Peyer's patch (tissue), 4 donors: ENCODE results near the gene SORL1-AS1.
A peak's percentile ranks its signal among the peaks of the same experiment; 100 is the strongest.

ENCODE experiments used
- DNase-seq, 3 donors: peaks; one replicate each; pipeline ENCODE4 v3.0.0-alpha.2; 2017 to 2019
- H3K27ac ChIP-seq, 4 donors: fragments of 200-600 bp; sonication (generic); one replicate each; pipeline ENCODE4 v1.5.1; 2016 to 2019
- H3K27me3 ChIP-seq, 2 donors: fragments of 200-600 bp; sonication (generic); one replicate each; pipeline ENCODE4 v1.5.1; 2019
- H3K36me3 ChIP-seq, 3 donors: fragments of 200-600 bp; sonication (generic); one replicate each; pipeline ENCODE4 v1.5.1; 2016 to 2019
- H3K4me1 ChIP-seq, 4 donors: fragments of 200-600 bp; sonication (generic); one replicate each; pipeline ENCODE4 v1.5.1; 2016 to 2019
- H3K4me3 ChIP-seq, 4 donors: fragments of 200-600 bp; sonication (generic); 1 replicate in 3 of 4; 2 replicates in 1 of 4; pipeline ENCODE4 v1.5.1; 2016 to 2019; ENCODE audit warnings: mild to moderate bottlenecking in 1 of 4
- H3K9me3 ChIP-seq, 4 donors: fragments of 200-600 bp; sonication (generic); one replicate each; pipeline ENCODE4 v1.5.1; 2016 to 2019; ENCODE audit warnings: mild to moderate bottlenecking in 1 of 4
- CTCF ChIP-seq, 6 experiments: fragments of 450-650 bp in 4 of 6; fragments of 200-600 bp in 2 of 6; sonication (generic) in 1 of 6; IDR thresholded peaks; one replicate each; pipeline ENCODE4 v1.5.1; 2017 to 2019; ENCODE audit warnings: antibody characterized with exemption in 6 of 6, mild to moderate bottlenecking in 3 of 6, moderate library complexity in 1 of 6
- POLR2A ChIP-seq, 2 donors: fragments of 450-650 bp; IDR thresholded peaks; one replicate each; pipeline ENCODE4 v1.5.1; 2017; ENCODE audit warnings: antibody characterized with exemption in 2 of 2, mild to moderate bottlenecking in 2 of 2, moderate library complexity in 2 of 2

The SORL1-AS1 gene

DNA sequence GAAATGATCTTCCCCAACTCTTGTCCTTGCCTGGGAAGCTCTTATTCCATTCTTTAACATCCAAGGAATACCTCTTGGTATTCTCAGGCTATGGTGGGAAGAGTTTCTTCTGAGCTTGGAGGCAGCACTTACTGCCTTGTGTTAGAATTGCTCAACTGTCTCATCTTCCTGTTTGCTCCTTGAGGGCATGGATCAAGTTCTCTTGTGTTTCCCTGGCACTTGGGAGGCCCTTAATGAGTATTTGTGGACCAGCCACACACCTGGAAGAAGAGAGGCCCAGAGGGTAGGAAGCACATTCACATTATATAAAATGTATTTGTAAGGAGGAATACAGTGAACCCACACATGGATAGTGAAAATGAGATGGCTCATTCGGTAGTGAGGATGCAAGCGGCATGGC is 3.4 kb upstream of the SORL1-AS1 start:
- no peak overlapping the region for H3K4me3 ChIP-seq
- no peaks in the 10 kb centered on the region for H3K27me3 ChIP-seq
- TF ChIP-seq CTCF (IDR thresholded peaks at IDR 0.05) = no peak
- TF ChIP-seq POLR2A (IDR thresholded peaks at IDR 0.05) = no peak
- no peaks in the 10 kb centered on the region for H3K36me3 ChIP-seq
- no peaks in the 10 kb centered on the region for H3K9me3 ChIP-seq
- H3K4me1 ChIP-seq = peaks cover 0 to 4% (median 0%) of the 10 kb centered on the region in 4 donors
- no peak overlapping the region for H3K27ac ChIP-seq
- DNase-seq = no peak

- Histone ChIP-seq H3K4me3 (no peak overlapping the region), H3K27ac (no peak overlapping the region), H3K9me3 (no peaks in the 10 kb centered on the region), H3K36me3 (no peaks in the 10 kb centered on the region), H3K4me1 (peaks cover 0 to 8% (median 3%) of the 10 kb centered on the region in 4 donors), H3K27me3 (no peaks in the 10 kb centered on the region)
- no peak for DNase-seq
- TF ChIP-seq POLR2A (IDR thresholded peaks at IDR 0.05) = no peak
- no peak for TF ChIP-seq CTCF (IDR thresholded peaks at IDR 0.05)
These were observed 2.3 kb upstream of the SORL1-AS1 start for GRCh38 chr11:121455115-121455514.

DNA sequence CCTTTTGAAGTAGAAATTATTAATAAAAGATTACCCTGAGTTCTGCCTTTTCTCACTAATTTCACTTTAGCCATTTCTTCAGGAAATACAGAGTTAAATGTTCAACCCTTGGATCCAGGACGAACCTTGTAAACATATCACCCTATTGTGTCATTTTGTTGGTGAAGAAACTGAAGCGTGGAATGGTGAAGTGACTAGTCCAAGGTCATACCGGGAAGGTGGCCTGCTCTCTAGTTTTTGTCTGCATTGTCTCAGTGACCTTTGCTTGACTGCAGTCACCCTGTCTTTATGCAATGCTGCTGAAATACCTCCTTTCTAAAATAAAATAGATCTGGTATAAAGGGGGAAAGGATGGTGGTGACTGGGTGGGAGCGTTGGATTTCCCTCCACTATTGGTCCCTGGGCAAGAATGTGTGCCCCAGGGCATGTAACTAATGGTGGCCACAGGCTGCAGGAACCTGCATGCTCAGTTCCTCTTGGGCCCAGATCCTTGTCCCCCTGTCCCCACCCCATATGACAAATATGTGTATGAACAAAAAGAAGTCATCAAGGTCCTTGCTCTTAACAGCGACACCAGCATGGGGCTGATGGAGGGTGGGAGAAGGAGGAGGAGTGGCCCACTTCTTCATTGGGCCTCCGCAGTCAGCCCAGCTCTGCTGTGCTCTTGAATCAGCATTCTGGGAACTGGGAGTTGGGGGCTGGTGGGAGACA is 977 bp upstream of the SORL1-AS1 start:
- DNase-seq = no peak
- Histone ChIP-seq H3K9me3 (no peaks in the 10 kb centered on the region), H3K4me3 (peak overlapping the region in 3 of 4 donors; percentile 4 to 79 (median 71)), H3K36me3 (no peaks in the 10 kb centered on the region), H3K4me1 (peaks cover 0 to 15% (median 7%) of the 10 kb centered on the region in 4 donors), H3K27me3 (no peaks in the 10 kb centered on the region), H3K27ac (peak overlapping the region in 3 of 4 donors; percentile 36 to 97 (median 85))
- TF ChIP-seq POLR2A (IDR thresholded peaks at IDR 0.05) (no peak), CTCF (IDR thresholded peaks at IDR 0.05) (no peak)

GRCh38 chr11:121451986-121452608 is 670 bp downstream of the SORL1-AS1 start, which contains the start of gene SORL1:
Gene SORL1 (plus strand): TSS chr11:121452314. CDS start chr11:121452332, 18 bp downstream.
- peak in 4 of 6 experiments; percentile 44 to 77 (median 73) for TF ChIP-seq CTCF (IDR thresholded peaks at IDR 0.05)
- TF ChIP-seq POLR2A (IDR thresholded peaks at IDR 0.05) = peak; percentile 52 to 70
- Histone ChIP-seq H3K4me1 (peaks cover 0 to 16% (median 9%) of the 10 kb centered on the region in 4 donors), H3K36me3 (no peaks in the 10 kb centered on the region), H3K27me3 (no peaks in the 10 kb centered on the region), H3K4me3 (peak within 1 kb of the TSS; percentile 59 to 79 (median 70)), H3K9me3 (no peaks in the 10 kb centered on the region), H3K27ac (peak within 1 kb of the TSS; percentile 83 to 97 (median 88))
- peak; percentile 66 to 91 (median 86) for DNase-seq

DNA sequence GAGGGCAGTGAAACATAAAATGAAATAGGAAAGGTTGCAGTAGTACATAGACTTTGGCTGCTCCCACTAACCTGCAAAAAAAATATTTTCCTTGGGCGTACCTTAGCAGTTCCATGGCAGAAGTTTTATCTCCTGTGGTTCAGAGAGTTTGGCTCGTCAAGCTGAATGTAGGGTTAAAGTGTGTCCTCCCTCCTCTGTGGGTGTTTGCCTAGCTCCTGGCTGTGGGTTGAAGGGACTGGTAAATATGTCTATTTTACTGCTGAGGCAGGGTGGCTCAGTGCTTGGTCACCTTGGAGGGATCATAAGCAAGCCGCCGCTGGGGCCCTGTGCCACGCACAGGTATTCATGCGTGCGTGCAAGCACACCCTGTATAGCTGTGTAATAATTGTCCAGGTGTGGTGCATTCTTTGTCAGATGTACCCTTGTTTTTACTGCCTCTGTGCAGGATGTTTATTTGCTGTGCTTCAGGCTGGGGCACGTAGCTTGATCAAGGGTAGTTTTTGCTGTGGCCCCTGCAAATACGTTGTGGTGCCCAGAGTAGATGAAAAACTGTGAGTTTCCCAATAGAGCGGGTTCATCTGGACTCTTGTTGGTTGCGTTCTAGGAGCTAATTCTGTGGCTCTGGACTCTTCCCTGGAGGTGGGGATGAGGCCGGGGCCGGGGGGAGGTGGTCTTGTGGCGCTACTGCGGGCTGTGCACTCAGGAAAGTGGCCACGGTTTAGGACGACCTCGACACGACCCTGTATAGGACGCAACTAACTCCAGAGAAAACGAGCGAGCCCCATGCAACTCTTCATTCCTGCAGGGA is 1.4 kb downstream of the SORL1-AS1 start:
- Histone ChIP-seq H3K9me3 (no peaks in the 10 kb centered on the region), H3K27ac (peak overlapping the region; percentile 83 to 97 (median 88)), H3K4me3 (peak overlapping the region; percentile 59 to 79 (median 70)), H3K27me3 (no peaks in the 10 kb centered on the region), H3K4me1 (peaks cover 0 to 16% (median 9%) of the 10 kb centered on the region in 4 donors), H3K36me3 (no peaks in the 10 kb centered on the region)
- peak; percentile 22 to 69 for TF ChIP-seq POLR2A (IDR thresholded peaks at IDR 0.05)
- no peak for TF ChIP-seq CTCF (IDR thresholded peaks at IDR 0.05)
- peak; percentile 43 to 89 (median 88) for DNase-seq
